MM.1S (cell line): ENCODE results near the gene FLAD1.

ENCODE experiments used
- DNase-seq: peaks from one replicate; pipeline ENCODE4 v3.0.0-alpha.2; 2015
- H2AFZ ChIP-seq: fragments of 300-600 bp; sonication (generic); 2 replicates; pipeline ENCODE4 v1.6.0; 2016; ENCODE audit warnings: antibody characterized with exemption, low read length
- H3F3A ChIP-seq: fragments of 300-600 bp; sonication (generic); 2 replicates; pipeline ENCODE4 v1.6.1; 2016; ENCODE audit warnings: mild to moderate bottlenecking, antibody characterized with exemption, low read length, moderate library complexity, mixed read lengths; ENCODE audit not compliant: insufficient read depth
- H3K27ac ChIP-seq: fragments of 300-600 bp; sonication (generic); 2 replicates; pipeline ENCODE4 v1.5.1; 2016; ENCODE audit warnings: mild to moderate bottlenecking, low read length
- H3K27me3 ChIP-seq: fragments of 300-600 bp; sonication (generic); replicated peaks from 2 replicates; pipeline ENCODE4 v1.6.0; 2016; ENCODE audit warnings: low read length; ENCODE audit not compliant: insufficient read depth
- H3K36me3 ChIP-seq: fragments of 300-600 bp; sonication (generic); replicated peaks from 2 replicates; pipeline ENCODE4 v1.6.1; 2016; ENCODE audit warnings: mild to moderate bottlenecking, low read length, mixed read lengths; ENCODE audit not compliant: insufficient read depth
- H3K4me1 ChIP-seq: fragments of 300-600 bp; sonication (generic); 2 replicates; pipeline ENCODE4 v1.6.1; 2016; ENCODE audit warnings: low read length, mixed read lengths
- H3K4me2 ChIP-seq: fragments of 300-600 bp; sonication (generic); 2 replicates; pipeline ENCODE4 v1.6.0; 2016; ENCODE audit warnings: low read depth, low read length
- H3K4me3 ChIP-seq: fragments of 300-600 bp; sonication (generic); 2 replicates; pipeline ENCODE4 v1.5.1; 2016; ENCODE audit warnings: low read length, mixed read lengths
- H3K79me2 ChIP-seq: fragments of 300-600 bp; sonication (generic); 2 replicates; pipeline ENCODE4 v1.6.1; 2016; ENCODE audit warnings: mixed run types, low read length, mixed read lengths
- H3K9ac ChIP-seq: fragments of 300-600 bp; sonication (generic); 2 replicates; pipeline ENCODE4 v1.6.1; 2016; ENCODE audit warnings: low read length, mixed read lengths
- H3K9me2 ChIP-seq: fragments of 300-600 bp; sonication (generic); replicated peaks from 2 replicates; pipeline ENCODE4 v1.6.1; 2016; ENCODE audit warnings: mild to moderate bottlenecking, low read length, mixed read lengths; ENCODE audit not compliant: insufficient read depth
- H3K9me3 ChIP-seq: fragments of 300-600 bp; sonication (generic); replicated peaks from 2 replicates; pipeline ENCODE4 v1.6.1; 2016; ENCODE audit warnings: mild to moderate bottlenecking, low read length, mixed read lengths; ENCODE audit not compliant: insufficient read depth
- H4K20me1 ChIP-seq: fragments of 300-600 bp; sonication (generic); 2 replicates; pipeline ENCODE4 v1.6.1; 2016; ENCODE audit warnings: mild to moderate bottlenecking, low read length, moderate library complexity, mixed read lengths; ENCODE audit not compliant: insufficient read depth
- EZH2 ChIP-seq: fragments of 300-600 bp; sonication (generic); optimal IDR thresholded peaks from 2 replicates; pipeline ENCODE3; 2017; ENCODE audit warnings: low read depth, mild to moderate bottlenecking, antibody characterized with exemption, low read length, mixed read lengths
- EZH2phosphoT487 ChIP-seq: fragments of 300-600 bp; sonication (generic); IDR thresholded peaks from 2 replicates; pipeline ENCODE4 v1.6.1; 2018; ENCODE audit warnings: antibody characterized with exemption, low read length
- TF ChIP-seq, protein P1 (sequence below): fragments of 300-600 bp; sonication (generic); IDR thresholded peaks from 2 replicates; pipeline ENCODE4 v1.5.1; 2016; ENCODE audit warnings: antibody characterized with exemption, low read length, mixed read lengths

Gene FLAD1

DNA sequence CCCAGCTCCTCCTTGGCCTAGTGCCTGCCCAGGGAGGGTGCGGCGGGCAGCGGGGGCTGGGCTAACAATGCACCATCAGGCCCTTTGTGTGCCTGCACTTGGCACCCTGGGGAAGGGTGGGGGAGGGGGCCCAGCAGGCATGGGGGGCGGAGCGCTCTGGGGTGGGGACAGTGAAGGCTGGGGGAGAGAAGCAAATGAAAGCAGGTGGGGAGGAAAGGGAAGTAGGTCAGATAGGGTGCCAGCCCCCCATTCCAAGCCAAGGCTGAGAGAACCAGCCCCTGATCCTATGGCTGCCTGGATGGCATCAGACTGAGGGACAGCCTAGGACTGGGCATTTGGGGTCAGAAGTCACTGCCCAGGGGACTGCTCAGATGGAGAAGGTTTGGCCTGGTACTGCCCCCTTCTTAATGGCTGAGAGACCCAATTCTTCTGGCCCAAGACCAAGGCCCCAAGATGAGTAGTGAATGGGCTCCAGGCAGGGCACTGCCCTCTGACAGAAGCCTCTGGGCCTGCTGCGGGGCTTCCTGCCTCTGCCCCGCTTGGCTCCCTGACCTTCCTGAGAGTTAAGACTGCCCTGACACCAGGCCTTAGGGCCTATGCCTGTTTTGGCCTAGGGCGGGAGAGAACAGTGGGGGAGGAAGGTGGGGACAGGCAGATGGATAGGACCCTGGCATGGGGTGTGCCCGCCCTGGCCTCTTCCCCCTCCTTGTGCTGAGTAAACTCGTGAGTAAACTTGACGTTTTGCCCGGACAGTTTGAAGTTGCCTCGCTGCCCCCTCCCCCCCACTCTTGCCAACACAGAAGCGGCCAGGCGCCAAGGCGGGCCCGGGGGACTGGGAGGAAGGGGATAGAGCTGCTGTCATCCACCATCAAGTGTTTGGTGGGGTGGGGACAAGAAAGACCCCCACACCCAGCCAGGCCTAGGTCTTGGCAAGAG is 22.2 kb downstream of the FLAD1 start:
- Histone ChIP-seq H3K4me3 (no peak overlapping the region), H2AFZ (no peak overlapping the region), H3K4me1 (peaks cover 24% of the 10 kb centered on the region), H3K9ac (no peak overlapping the region), H3F3A (peaks cover 39% of the 10 kb centered on the region), H3K4me2 (peak overlapping the region; percentile 81; the same call in 1 of the 2 replicates), H3K27ac (peak overlapping the region; percentile 48; the same call in 1 of the 2 replicates), H3K27me3 (no peaks in the 10 kb centered on the region), H4K20me1 (no peaks in the 10 kb centered on the region), H3K9me2 (no peaks in the 10 kb centered on the region), H3K79me2 (peaks cover 76% of the 10 kb centered on the region), H3K9me3 (no peaks in the 10 kb centered on the region), H3K36me3 (no peaks in the 10 kb centered on the region)
- DNase-seq, result no peak
- TF ChIP-seq EZH2phosphoT487 (no peak), EZH2 (no peak)
- TF ChIP-seq, protein P1, sequence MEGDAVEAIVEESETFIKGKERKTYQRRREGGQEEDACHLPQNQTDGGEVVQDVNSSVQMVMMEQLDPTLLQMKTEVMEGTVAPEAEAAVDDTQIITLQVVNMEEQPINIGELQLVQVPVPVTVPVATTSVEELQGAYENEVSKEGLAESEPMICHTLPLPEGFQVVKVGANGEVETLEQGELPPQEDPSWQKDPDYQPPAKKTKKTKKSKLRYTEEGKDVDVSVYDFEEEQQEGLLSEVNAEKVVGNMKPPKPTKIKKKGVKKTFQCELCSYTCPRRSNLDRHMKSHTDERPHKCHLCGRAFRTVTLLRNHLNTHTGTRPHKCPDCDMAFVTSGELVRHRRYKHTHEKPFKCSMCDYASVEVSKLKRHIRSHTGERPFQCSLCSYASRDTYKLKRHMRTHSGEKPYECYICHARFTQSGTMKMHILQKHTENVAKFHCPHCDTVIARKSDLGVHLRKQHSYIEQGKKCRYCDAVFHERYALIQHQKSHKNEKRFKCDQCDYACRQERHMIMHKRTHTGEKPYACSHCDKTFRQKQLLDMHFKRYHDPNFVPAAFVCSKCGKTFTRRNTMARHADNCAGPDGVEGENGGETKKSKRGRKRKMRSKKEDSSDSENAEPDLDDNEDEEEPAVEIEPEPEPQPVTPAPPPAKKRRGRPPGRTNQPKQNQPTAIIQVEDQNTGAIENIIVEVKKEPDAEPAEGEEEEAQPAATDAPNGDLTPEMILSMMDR, result no peak

GRCh38 chr1:155006601-155007101 is 23.5 kb downstream of the FLAD1 start:
- Histone ChIP-seq H3K27me3 (no peaks in the 10 kb centered on the region), H3K9ac (no peak overlapping the region), H3K9me2 (no peaks in the 10 kb centered on the region), H3K4me2 (no peak overlapping the region), H3F3A (peaks cover 27% of the 10 kb centered on the region), H3K79me2 (peaks cover 88% of the 10 kb centered on the region), H4K20me1 (no peaks in the 10 kb centered on the region), H2AFZ (no peak overlapping the region), H3K27ac (peak overlapping the region; percentile 48; the same call in 1 of the 2 replicates), H3K9me3 (no peaks in the 10 kb centered on the region), H3K4me3 (no peak overlapping the region), H3K36me3 (no peaks in the 10 kb centered on the region), H3K4me1 (peaks cover 24% of the 10 kb centered on the region)
- TF ChIP-seq, protein P1, result no peak
- TF ChIP-seq EZH2phosphoT487, result no peak
- DNase-seq, result no peak

DNA sequence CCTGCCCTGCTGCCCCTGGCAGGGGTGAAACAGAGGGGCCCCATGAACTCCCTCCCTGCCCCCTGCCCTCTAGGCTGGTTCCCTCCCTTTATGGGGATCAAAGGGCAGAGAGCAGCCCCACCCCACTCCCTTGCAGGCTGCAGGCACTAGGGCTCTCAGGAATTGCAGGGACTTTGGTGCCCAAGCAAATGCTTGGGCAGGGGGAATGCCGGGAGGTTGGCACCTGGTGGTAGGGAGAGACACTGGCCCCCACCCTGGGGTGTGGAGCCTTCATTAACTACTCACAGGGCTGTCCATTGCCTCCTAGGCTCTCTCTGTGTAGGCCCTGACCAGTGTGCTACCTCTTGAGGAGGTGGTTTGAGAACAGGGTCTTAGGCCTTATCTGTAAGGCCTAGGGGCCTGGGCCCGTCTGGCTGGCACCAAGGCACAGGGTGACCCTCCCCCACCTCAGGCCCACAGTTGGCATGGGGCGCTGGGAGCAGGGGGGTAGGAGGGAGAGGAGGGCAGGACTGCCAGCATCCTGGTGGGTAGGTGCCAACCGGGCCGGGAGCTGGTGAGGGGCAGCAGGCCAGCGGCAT is 24.2 kb downstream of the FLAD1 start:
- TF ChIP-seq EZH2phosphoT487 (no peak), EZH2 (no peak)
- TF ChIP-seq, protein P1, result no peak
- Histone ChIP-seq H3K4me1 (peaks cover 24% of the 10 kb centered on the region), H3K4me2 (no peak overlapping the region), H3K27me3 (no peaks in the 10 kb centered on the region), H2AFZ (no peak overlapping the region), H3K9me2 (no peaks in the 10 kb centered on the region), H3K9ac (no peak overlapping the region), H3K79me2 (peaks cover 91% of the 10 kb centered on the region), H3F3A (peaks cover 26% of the 10 kb centered on the region), H4K20me1 (no peaks in the 10 kb centered on the region), H3K27ac (no peak overlapping the region), H3K36me3 (no peaks in the 10 kb centered on the region), H3K9me3 (no peaks in the 10 kb centered on the region), H3K4me3 (no peak overlapping the region)
- DNase-seq, result no peak
